GM18511 (cell line): Measurements from ENCODE around the gene TBC1D24.
"Not testable (repeated sequence)": the region's sequence is repeated elsewhere in the genome, so short reads cannot be mapped to it uniquely, and the experiment has no call there.

Experiments
- ATAC-seq: cut with Tn5 transposase; IDR thresholded peaks from one replicate; pipeline ENCODE4 v1.9.1; 2021; ENCODE audit warnings: mild to moderate bottlenecking, moderate library complexity; ENCODE audit not compliant: unreplicated experiment

The TBC1D24 gene

GRCh38 chr16:2554709-2555425 is 79.9 kb downstream of the TBC1D24 start:
- ATAC-seq: not testable (repeated sequence)
